Memory B cell (primary cell): ENCODE data around the gene APPBP2.
"Not testable (repeated sequence)": the region's sequence is repeated elsewhere in the genome, so short reads cannot be mapped to it uniquely, and the experiment has no call there.

Source experiments
- ATAC-seq: fragments of 150-1000 bp; cut with Tn5 transposase; 2 replicates; pipeline ENCODE4 v1.10.0; 2021; ENCODE audit warnings: low read depth, mild to moderate bottlenecking, moderate library complexity
- DNase-seq, 2 donors: peaks; one replicate each; pipeline ENCODE4 v3.0.0; 2022; ENCODE audit warnings: low spot score in 2 of 2
- H3K27ac Mint-ChIP-seq: one replicate; pipeline ENCODE4 v1.8.0; 2022; ENCODE audit warnings: mild to moderate bottlenecking, moderate library complexity, mixed read lengths
- H3K27me3 Mint-ChIP-seq: one replicate; pipeline ENCODE4 v1.8.0; 2022; ENCODE audit warnings: mixed read lengths
- H3K36me3 Mint-ChIP-seq: one replicate; pipeline ENCODE4 v1.8.0; 2022; ENCODE audit warnings: mild to moderate bottlenecking, mixed read lengths
- H3K4me1 Mint-ChIP-seq: one replicate; pipeline ENCODE4 v1.8.0; 2022; ENCODE audit warnings: mixed read lengths
- H3K4me3 Mint-ChIP-seq: one replicate; pipeline ENCODE4 v1.8.0; 2022; ENCODE audit warnings: mild to moderate bottlenecking, moderate library complexity, mixed read lengths
- H3K9me3 Mint-ChIP-seq: one replicate; pipeline ENCODE4 v1.8.0; 2022; ENCODE audit warnings: mixed read lengths

The APPBP2 gene, protein sequence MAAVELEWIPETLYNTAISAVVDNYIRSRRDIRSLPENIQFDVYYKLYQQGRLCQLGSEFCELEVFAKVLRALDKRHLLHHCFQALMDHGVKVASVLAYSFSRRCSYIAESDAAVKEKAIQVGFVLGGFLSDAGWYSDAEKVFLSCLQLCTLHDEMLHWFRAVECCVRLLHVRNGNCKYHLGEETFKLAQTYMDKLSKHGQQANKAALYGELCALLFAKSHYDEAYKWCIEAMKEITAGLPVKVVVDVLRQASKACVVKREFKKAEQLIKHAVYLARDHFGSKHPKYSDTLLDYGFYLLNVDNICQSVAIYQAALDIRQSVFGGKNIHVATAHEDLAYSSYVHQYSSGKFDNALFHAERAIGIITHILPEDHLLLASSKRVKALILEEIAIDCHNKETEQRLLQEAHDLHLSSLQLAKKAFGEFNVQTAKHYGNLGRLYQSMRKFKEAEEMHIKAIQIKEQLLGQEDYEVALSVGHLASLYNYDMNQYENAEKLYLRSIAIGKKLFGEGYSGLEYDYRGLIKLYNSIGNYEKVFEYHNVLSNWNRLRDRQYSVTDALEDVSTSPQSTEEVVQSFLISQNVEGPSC

DNA sequence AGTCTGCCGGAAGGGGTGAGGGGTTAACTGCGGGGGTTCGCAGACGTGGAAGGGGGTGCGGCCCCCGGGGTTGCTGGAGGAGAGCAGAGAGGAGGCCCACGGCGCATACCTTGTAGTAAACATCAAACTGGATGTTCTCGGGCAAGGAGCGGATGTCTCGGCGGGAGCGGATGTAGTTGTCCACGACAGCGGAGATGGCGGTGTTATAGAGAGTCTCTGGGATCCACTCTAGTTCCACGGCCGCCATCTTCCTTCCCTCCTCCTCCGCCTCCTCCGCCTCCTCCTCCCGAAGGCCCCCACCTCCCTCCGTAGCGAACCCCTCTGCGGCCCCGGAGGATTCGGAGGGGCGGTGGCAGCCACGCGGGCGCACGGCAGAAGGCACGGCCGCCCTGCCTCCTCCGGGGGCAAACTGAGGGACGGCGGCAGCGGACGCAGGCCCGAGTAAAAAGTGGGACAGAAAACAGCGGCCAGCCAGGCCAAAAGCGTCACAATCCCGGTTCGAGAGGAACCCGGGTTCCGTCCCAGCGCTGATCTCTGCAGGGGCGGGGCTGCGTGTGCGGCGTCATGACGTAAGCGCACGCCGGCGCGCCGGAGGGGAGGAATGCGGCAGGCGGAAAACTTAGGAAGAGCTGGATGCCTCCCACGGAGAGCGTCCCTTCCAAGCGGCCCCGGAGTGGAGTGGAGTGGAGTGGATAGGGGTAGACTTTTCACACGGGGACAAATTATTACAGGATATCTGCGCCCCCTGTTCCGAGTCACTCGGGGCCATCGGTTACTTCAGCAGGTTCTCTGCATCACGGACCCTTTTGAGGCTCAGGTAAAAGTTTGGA is at the start of gene APPBP2:
Gene APPBP2 (minus strand): TSS at position 558 of the 830 bp plus-strand sequence. CDS start 311 bp downstream, at position 247.
- H3K27ac Mint-ChIP-seq, result peak within 1 kb of the TSS; percentile 98
- no peaks in the 10 kb centered on the region for H3K9me3 Mint-ChIP-seq
- ATAC-seq (peak; percentile 87), DNase-seq (peak; percentile 40 to 66)
- no peaks in the 10 kb centered on the region for H3K27me3 Mint-ChIP-seq
- H3K4me3 Mint-ChIP-seq, result peak within 1 kb of the TSS; percentile 98
- H3K4me1 Mint-ChIP-seq, result peaks cover 33% of the 10 kb centered on the region
- peaks cover 8% of the 10 kb centered on the region for H3K36me3 Mint-ChIP-seq

DNA sequence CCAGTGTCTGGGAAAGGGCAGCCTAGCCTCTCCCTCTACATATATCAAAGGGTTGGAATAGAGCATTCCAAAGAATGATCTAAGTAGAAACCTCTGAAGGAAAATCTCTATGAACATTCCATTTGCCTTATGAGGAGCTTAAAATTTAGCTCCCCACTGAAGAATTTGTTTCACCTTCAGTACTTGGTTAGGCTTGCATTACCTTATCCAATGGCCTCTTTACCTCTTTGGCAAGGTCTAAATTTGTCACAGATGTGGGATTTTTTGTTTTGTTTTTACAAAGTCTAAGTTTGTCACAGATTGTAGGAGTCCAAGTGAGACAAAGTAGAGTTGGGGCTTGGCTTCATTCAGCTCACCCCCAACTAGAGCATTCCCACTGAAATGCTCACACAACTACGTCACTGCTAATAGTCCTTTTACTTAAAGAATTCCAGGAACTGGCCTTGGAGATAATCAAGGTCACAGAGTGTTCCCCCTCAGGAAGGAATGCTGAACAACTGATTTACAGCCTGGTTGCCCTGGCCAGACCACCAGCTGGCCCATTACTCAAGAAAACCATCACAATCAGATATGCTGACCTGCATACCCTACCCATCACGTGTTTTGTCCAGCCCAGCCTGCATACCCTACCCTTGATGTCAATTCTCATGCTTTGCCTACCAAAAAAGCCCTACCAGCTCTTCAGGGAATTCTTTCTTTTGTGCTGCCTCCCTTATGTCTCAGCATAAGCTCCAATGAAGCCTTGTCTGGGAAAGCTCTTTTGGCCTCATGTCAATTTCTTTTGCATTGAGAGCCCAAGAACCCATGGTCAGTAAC is 47.4 kb upstream of the APPBP2 start:
- ATAC-seq (no peak), DNase-seq (no peak)
- peaks cover 2% of the 10 kb centered on the region for H3K36me3 Mint-ChIP-seq
- no peak overlapping the region for H3K27ac Mint-ChIP-seq
- H3K4me1 Mint-ChIP-seq, result peaks cover 3% of the 10 kb centered on the region
- H3K27me3 Mint-ChIP-seq, result no peaks in the 10 kb centered on the region
- peaks cover 5% of the 10 kb centered on the region for H3K9me3 Mint-ChIP-seq
- no peak overlapping the region for H3K4me3 Mint-ChIP-seq

DNA sequence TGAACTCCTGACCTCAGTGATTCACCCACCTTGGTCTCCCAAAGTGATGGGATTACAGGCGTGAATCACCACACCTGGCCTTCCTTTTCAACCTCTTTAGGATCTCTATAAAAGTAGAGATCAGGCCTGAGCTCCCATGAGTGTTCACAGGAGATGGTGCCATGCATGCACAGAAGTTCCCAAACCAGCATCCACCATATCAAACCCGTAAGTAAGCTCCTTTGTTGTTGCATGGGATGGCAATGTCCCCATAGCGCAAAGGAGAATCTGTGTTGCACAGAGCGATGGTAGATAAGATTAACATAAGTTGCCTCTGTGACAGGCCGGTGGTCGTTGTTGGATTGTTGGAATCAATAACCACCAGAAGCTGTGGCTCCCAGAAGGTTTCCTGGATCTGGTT is 39.2 kb upstream of the APPBP2 start:
- Mint-ChIP-seq H3K27me3 (peaks cover 3% of the 10 kb centered on the region), H3K36me3 (no peaks in the 10 kb centered on the region), H3K4me3 (no peak overlapping the region), H3K9me3 (no peaks in the 10 kb centered on the region), H3K4me1 (no peaks in the 10 kb centered on the region), H3K27ac (no peak overlapping the region)
- no peak for ATAC-seq
- DNase-seq, result no peak

DNA sequence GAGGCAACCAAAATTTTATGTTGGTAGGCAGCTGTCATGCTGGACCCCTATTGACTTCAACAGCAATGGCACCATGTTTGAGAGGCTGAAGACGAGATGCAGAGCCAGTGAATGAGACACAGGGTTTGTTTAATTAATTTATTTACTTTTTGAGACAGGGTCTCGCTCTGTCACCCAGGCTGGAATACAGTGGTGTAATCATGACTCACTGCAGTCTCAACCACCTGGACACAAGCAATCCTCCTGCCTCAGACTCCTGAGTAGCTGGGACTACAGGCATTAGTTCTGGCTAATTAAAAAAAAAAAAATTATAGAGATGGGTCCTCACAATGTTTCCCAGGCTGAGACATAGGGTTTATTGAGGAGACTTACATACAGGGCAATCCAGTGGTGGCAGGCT is 37.7 kb upstream of the APPBP2 start:
- no peak overlapping the region for H3K27ac Mint-ChIP-seq
- H3K4me3 Mint-ChIP-seq, result no peak overlapping the region
- H3K4me1 Mint-ChIP-seq, result no peaks in the 10 kb centered on the region
- no peak for ATAC-seq
- H3K9me3 Mint-ChIP-seq, result no peaks in the 10 kb centered on the region
- peaks cover 1% of the 10 kb centered on the region for H3K36me3 Mint-ChIP-seq
- H3K27me3 Mint-ChIP-seq, result peaks cover 3% of the 10 kb centered on the region
- DNase-seq, result no peak

DNA sequence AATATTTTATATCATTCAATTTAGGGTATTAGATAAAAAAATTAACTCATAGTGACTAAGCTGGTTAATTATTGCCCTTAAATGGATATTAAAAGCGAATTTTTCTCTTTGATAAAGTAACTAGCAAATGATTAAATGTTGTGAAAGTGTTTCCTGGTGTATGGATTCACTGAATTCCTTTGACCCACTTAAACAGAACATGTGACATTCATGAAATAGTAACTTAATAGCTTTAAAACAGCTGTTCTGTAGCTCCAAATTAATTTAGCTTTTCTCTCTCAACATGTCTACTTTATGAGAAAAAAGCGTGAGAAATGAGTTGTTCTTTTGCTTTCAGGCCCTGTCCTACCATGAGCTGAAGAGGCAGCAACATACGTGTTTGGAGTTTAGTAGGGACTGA is 36.4 kb upstream of the APPBP2 start:
- H3K9me3 Mint-ChIP-seq, result peaks cover 4% of the 10 kb centered on the region
- no peak overlapping the region for H3K27ac Mint-ChIP-seq
- H3K4me1 Mint-ChIP-seq, result no peaks in the 10 kb centered on the region
- DNase-seq (no peak), ATAC-seq (no peak)
- no peak overlapping the region for H3K4me3 Mint-ChIP-seq
- peaks cover 8% of the 10 kb centered on the region for H3K36me3 Mint-ChIP-seq
- peaks cover 4% of the 10 kb centered on the region for H3K27me3 Mint-ChIP-seq

DNA sequence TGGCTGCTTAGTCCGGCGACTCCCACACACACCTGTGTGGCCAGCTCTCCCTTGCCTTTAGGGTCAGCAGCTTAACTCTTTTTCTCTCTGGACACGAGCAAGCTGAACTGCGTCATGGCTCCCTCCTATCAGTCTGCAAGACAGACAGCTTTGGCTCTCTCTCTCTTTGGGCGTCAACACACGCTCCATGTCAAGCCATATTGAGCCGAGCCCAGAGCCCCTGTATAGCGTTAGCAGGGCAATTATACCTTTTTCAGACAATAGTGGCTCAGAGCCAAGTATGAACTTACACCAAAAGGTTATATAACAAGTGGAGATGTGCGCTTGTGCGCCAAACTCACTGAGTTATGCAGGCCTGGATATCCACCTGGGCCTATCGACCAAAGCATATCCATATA is 34.8 kb upstream of the APPBP2 start:
- H3K4me3 Mint-ChIP-seq, result no peak overlapping the region
- ATAC-seq (no peak), DNase-seq (no peak)
- H3K4me1 Mint-ChIP-seq, result no peaks in the 10 kb centered on the region
- H3K9me3 Mint-ChIP-seq, result peaks cover 12% of the 10 kb centered on the region
- peaks cover 15% of the 10 kb centered on the region for H3K36me3 Mint-ChIP-seq
- peaks cover 6% of the 10 kb centered on the region for H3K27me3 Mint-ChIP-seq
- H3K27ac Mint-ChIP-seq, result no peak overlapping the region

DNA sequence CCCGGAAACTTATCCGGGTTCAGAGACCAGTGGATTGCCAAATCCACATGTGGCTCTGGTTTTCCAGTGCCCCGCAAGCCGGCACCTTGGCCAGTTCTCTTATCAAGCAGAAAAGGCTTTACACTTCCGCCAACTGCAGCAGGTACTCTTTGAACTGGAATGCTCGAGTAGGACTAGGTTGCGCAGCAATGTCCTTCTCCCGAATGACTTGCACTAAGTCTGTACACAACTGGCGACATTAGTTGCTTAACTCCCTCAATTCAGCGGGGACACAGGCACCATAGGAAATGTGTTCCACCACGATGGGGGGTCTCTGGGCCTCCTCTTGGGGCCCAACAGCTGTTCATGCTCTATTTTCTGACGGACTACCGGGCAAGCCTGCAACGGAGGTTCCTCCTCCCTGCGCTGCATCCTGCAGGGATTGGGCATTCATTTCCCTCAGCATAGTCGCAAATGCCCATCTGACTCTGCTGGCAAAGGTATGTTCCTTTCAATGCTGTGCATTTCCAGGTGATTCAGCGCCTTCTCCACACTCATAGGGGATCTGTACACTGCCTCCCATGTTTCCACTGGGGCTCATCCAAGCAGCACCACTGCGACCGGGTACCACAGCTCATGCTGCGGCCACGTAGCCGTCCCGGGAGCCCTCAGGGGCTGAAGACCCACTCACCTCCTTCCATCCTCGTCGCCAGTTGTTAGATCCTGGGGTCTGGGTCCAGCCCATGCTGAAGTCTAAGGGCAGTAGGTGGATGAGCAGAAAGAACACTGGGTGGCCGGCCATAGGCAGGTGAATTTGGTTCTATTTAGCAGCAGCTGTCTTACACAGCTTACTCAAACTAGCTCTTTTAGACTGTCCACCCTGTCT is 34.2 kb upstream of the APPBP2 start:
- peaks cover 6% of the 10 kb centered on the region for H3K27me3 Mint-ChIP-seq
- H3K9me3 Mint-ChIP-seq, result peaks cover 12% of the 10 kb centered on the region
- no peak overlapping the region for H3K27ac Mint-ChIP-seq
- H3K4me3 Mint-ChIP-seq, result no peak overlapping the region
- peaks cover 15% of the 10 kb centered on the region for H3K36me3 Mint-ChIP-seq
- no peak for ATAC-seq
- no peak for DNase-seq
- H3K4me1 Mint-ChIP-seq, result no peaks in the 10 kb centered on the region

DNA sequence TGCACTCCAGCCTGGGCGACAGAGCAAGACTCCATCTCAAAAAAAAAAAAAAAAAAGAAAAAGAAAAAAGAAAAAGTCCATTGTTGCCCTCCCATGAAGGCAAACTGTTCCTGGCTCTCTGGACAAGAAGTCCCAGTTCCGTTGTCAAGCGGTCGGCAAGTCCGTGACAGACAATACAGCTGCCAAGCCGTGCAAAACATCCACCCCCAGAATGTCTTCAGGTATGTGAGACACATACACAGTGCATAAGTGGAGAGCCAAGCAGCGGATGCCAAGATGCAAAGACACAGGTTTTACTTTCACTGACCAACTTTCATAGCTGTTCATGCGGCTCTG is 33.6 kb upstream of the APPBP2 start:
- Mint-ChIP-seq H3K27me3 (peaks cover 6% of the 10 kb centered on the region), H3K27ac (no peak overlapping the region), H3K4me3 (no peak overlapping the region), H3K9me3 (peaks cover 12% of the 10 kb centered on the region), H3K4me1 (no peaks in the 10 kb centered on the region), H3K36me3 (peaks cover 15% of the 10 kb centered on the region)
- ATAC-seq (no peak), DNase-seq (no peak)

DNA sequence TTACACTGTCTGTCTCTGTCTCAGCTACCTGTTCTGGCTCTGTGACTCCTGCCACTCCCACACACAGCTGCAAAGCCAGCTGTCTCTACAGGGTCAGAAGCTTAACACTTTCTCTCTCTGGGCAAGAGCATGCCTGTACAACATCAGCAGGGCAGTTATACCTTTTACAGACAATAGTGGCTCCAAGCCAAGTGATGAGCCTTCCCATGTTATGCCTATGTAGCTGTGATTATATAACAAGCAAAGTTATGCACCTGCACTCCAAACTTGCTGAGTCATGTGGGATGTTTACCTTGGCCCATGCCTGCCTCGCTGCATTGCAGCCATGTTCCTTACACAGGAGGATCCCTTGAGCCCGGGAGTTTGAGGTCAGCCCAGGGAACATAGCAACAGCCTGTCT is 31.8 kb upstream of the APPBP2 start:
- DNase-seq (no peak), ATAC-seq (no peak)
- no peaks in the 10 kb centered on the region for H3K4me1 Mint-ChIP-seq
- peaks cover 6% of the 10 kb centered on the region for H3K27me3 Mint-ChIP-seq
- peaks cover 12% of the 10 kb centered on the region for H3K9me3 Mint-ChIP-seq
- no peak overlapping the region for H3K27ac Mint-ChIP-seq
- H3K4me3 Mint-ChIP-seq, result no peak overlapping the region
- peaks cover 15% of the 10 kb centered on the region for H3K36me3 Mint-ChIP-seq

DNA sequence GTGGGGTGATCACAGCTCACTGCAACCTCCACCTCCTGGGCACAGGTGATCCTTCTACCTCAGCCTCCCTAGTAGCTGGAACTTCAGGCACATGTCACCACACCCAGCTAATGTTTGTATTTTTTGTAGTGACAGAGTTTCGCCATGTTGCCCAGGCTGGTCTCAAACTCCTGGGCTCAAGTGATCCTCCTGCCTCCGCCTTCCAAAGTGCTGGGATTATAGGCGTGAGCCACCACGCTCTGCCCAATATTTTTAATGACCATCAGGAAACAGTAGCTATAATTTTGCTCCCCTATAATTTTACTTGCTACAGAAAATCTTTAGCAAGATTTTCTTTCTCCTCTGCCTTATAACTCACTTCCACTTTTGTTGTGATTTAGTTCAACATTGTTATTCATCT is 29.7 kb upstream of the APPBP2 start:
- ATAC-seq (no peak), DNase-seq (no peak)
- no peak overlapping the region for H3K27ac Mint-ChIP-seq
- peaks cover 15% of the 10 kb centered on the region for H3K36me3 Mint-ChIP-seq
- H3K4me3 Mint-ChIP-seq, result no peak overlapping the region
- H3K27me3 Mint-ChIP-seq, result peaks cover 5% of the 10 kb centered on the region
- no peaks in the 10 kb centered on the region for H3K4me1 Mint-ChIP-seq
- H3K9me3 Mint-ChIP-seq, result peaks cover 12% of the 10 kb centered on the region

DNA sequence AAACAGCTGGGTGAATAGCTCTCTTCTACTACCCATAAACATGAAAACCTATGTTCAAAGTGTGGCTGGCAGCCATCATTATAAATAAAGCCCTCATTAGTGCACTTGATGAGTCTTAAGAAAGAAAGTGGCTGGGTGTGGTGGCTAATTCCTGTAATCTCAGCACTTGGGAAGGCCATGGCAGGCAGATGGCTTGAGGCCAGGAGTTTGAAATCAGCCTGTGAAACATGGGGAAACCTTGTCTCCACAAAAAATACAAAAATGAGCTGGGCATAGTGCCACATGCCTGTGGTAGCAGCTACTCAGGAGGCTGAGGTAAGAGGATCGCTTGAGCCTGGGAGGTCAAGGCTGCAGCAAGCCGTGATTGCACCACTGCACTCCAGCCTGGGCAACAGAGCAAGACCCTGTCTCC is 28.3 kb upstream of the APPBP2 start:
- ATAC-seq (no peak), DNase-seq (no peak)
- no peak overlapping the region for H3K4me3 Mint-ChIP-seq
- no peak overlapping the region for H3K27ac Mint-ChIP-seq
- H3K4me1 Mint-ChIP-seq, result no peaks in the 10 kb centered on the region
- peaks cover 15% of the 10 kb centered on the region for H3K36me3 Mint-ChIP-seq
- peaks cover 2% of the 10 kb centered on the region for H3K27me3 Mint-ChIP-seq
- peaks cover 12% of the 10 kb centered on the region for H3K9me3 Mint-ChIP-seq

DNA sequence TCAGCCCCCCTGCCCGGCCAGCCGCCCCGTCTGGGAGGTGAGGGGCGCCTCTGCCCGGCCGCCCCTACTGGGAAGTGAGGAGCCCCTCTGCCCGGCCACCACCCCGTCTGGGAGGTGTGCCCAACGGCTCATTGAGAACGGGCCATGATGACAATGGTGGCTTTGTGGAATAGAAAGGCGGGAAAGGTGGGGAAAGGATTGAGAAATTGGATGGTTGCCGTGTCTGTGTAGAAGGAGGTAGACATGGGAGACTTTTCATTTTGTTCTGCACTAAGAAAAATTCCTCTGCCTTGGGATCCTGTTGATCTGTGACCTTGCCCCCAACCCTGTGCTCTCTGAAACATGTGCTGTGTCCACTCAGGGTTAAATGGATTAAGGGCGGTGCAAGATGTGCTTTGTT is 26.2 kb upstream of the APPBP2 start:
- H3K27me3 Mint-ChIP-seq, ATAC-seq, H3K9me3 Mint-ChIP-seq, H3K27ac Mint-ChIP-seq, H3K4me3 Mint-ChIP-seq, DNase-seq, H3K36me3 Mint-ChIP-seq, H3K4me1 Mint-ChIP-seq: not testable (repeated sequence)

DNA sequence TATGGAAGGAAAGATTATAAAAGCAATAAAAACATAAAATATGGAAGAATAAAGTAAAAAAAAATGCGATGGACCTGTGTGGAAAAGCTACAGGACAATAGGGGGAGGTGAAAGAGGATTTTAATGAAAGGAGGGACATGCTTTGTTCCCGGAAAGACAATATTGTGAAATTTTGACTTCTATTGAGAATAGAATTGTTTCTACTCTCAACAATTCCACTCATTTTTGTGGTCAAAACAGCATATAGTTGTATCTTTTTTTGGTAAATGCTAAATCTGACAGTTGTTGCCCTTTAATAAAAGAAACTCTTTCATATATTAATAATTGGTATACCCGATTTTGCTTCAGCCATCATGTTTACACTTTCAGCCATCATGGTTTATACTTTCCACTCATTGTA is 22.9 kb upstream of the APPBP2 start:
- no peak overlapping the region for H3K27ac Mint-ChIP-seq
- ATAC-seq, result no peak
- no peaks in the 10 kb centered on the region for H3K9me3 Mint-ChIP-seq
- no peak overlapping the region for H3K4me3 Mint-ChIP-seq
- no peaks in the 10 kb centered on the region for H3K27me3 Mint-ChIP-seq
- no peaks in the 10 kb centered on the region for H3K36me3 Mint-ChIP-seq
- DNase-seq, result no peak
- H3K4me1 Mint-ChIP-seq, result no peaks in the 10 kb centered on the region
